IMR-90 (cell line): ENCODE data around the gene TMEM131. TPM values are rescaled to one million over a fixed set of nuclear protein-coding genes. Genes with fewer than 3 reads are reported as not detected.

Source experiments
- ATAC-seq: fragments of 200-7000 bp; cut with Tn5 transposase; 2 replicates; pipeline ENCODE4 v1.9.1; 2020; ENCODE audit warnings: low read depth, mild to moderate bottlenecking, moderate library complexity
- BruUV-seq: library from RNA; stranded (reverse); fragments of 400-500 nt; replicated peaks from 2 replicates; lab custom pipeline; 2021; lab: Mats Ljungman, UMichigan
- CTCF ChIA-PET: fragments of 300-600 bp; formaldehyde crosslinking; extraction: SDS; loops from one replicate; lab custom pipeline; 2021; ENCODE audit warnings: antibody characterized with exemption; lab: Yijun Ruan, JAX
- POLR2A ChIA-PET: fragments of 300-600 bp; sonication (Branson Sonifier 250); formaldehyde crosslinking; loops from one replicate; lab custom pipeline; 2022; ENCODE audit warnings: antibody characterized with exemption; ENCODE audit not compliant: unreplicated experiment; lab: Charles Lee
- DNase-seq: peaks from one replicate; pipeline ENCODE4 v3.0.0; 2013
- H2AFZ ChIP-seq: replicated peaks from 2 replicates; pipeline ENCODE3; 2013; ENCODE audit warnings: low read length, mild to moderate bottlenecking; ENCODE audit not compliant: poor library complexity
- H2AK5ac ChIP-seq: 2 replicates; pipeline ENCODE4 v1.6.1; 2013; ENCODE audit warnings: low read depth, low read length, inconsistent platforms
- H2AK9ac ChIP-seq: replicated peaks from 2 replicates; pipeline ENCODE3; 2013; ENCODE audit warnings: mild to moderate bottlenecking, low read depth, low read length, moderate library complexity; ENCODE audit not compliant: poor library complexity
- H2BK120ac ChIP-seq: 2 replicates; pipeline ENCODE4 v1.6.1; 2013; ENCODE audit warnings: low read depth, low read length, inconsistent platforms
- H2BK15ac ChIP-seq: 3 replicates; pipeline ENCODE4 v1.6.1; 2013; ENCODE audit warnings: low read depth, low read length, inconsistent platforms
- H2BK20ac ChIP-seq: 2 replicates; pipeline ENCODE4 v1.6.1; 2013; ENCODE audit warnings: low read depth, mild to moderate bottlenecking, inconsistent platforms, low read length, moderate library complexity
- H2BK5ac ChIP-seq: 2 replicates; pipeline ENCODE4 v1.6.1; 2013; ENCODE audit warnings: mild to moderate bottlenecking, low read depth, low read length, inconsistent platforms; ENCODE audit not compliant: poor library complexity, severe bottlenecking
- H3K14ac ChIP-seq: replicated peaks from 2 replicates; pipeline ENCODE4 v1.6.1; 2013; ENCODE audit warnings: low read depth, low read length, inconsistent platforms
- H3K18ac ChIP-seq: 2 replicates; pipeline ENCODE4 v1.6.1; 2013; ENCODE audit warnings: low read depth, low read length, control low read depth
- H3K23ac ChIP-seq: 2 replicates; pipeline ENCODE4 v1.6.1; 2013; ENCODE audit warnings: low read depth, low read length, inconsistent platforms
- H3K27ac ChIP-seq: 2 replicates; pipeline ENCODE4 v1.5.1; 2013; ENCODE audit warnings: mild to moderate bottlenecking, control low read depth, low read length; ENCODE audit not compliant: insufficient read depth
- H3K27me3 ChIP-seq: 2 replicates; pipeline ENCODE4 v1.6.1; 2013; ENCODE audit warnings: low read length; ENCODE audit not compliant: control insufficient read depth, insufficient read depth
- H3K36me3 ChIP-seq: 2 replicates; pipeline ENCODE4 v1.6.1; 2013; ENCODE audit warnings: low read length, mixed read lengths; ENCODE audit not compliant: control insufficient read depth, insufficient read depth
- H3K4ac ChIP-seq: 2 replicates; pipeline ENCODE4 v1.6.1; 2013; ENCODE audit warnings: low read depth, low read length, inconsistent platforms
- H3K4me1 ChIP-seq: 2 replicates; pipeline ENCODE4 v1.6.1; 2013; ENCODE audit warnings: low read length, mixed read lengths; ENCODE audit not compliant: control insufficient read depth, insufficient read depth
- H3K4me2 ChIP-seq: 2 replicates; pipeline ENCODE4 v1.6.1; 2013; ENCODE audit warnings: low read depth, mild to moderate bottlenecking, control low read depth, low read length, moderate library complexity
- H3K4me3 ChIP-seq: 2 replicates; pipeline ENCODE4 v1.5.1; 2013; ENCODE audit warnings: low read depth, mild to moderate bottlenecking, control low read depth, low read length, moderate library complexity; ENCODE audit not compliant: insufficient read depth
- H3K56ac ChIP-seq: 2 replicates; pipeline ENCODE4 v1.6.1; 2013; ENCODE audit warnings: low read length, inconsistent platforms; ENCODE audit not compliant: insufficient read depth; ENCODE audit errors: extremely low read depth
- H3K79me1 ChIP-seq, 2 experiments: 2 replicates each; pipeline ENCODE4 v1.6.1; 2013; ENCODE audit warnings: low read length in 2 of 2, inconsistent platforms in 1 of 2, low read depth in 1 of 2
- H3K9ac ChIP-seq: 2 replicates; pipeline ENCODE4 v1.6.1; 2013; ENCODE audit warnings: low read depth, low read length, control low read depth
- H3K9me1 ChIP-seq: 2 replicates; pipeline ENCODE4 v1.6.1; 2013; ENCODE audit warnings: low read length, inconsistent platforms; ENCODE audit not compliant: insufficient read depth
- H3K9me3 ChIP-seq: 2 replicates; pipeline ENCODE4 v1.6.1; 2013; ENCODE audit warnings: low read length; ENCODE audit not compliant: control insufficient read depth, insufficient read depth
- H4K20me1 ChIP-seq: 2 replicates; pipeline ENCODE4 v1.6.1; 2013; ENCODE audit warnings: low read length, inconsistent platforms; ENCODE audit not compliant: insufficient read depth
- H4K5ac ChIP-seq: 2 replicates; pipeline ENCODE4 v1.6.1; 2013; ENCODE audit warnings: mild to moderate bottlenecking, low read depth, low read length, control low read depth
- H4K8ac ChIP-seq, 2 experiments: 2 replicates each; pipeline ENCODE4 v1.6.1; 2013; ENCODE audit warnings: low read depth in 2 of 2, low read length in 2 of 2, control low read depth in 1 of 2, inconsistent platforms in 1 of 2
- H4K91ac ChIP-seq: 2 replicates; pipeline ENCODE4 v1.6.1; 2013; ENCODE audit warnings: low read depth, low read length, inconsistent platforms; ENCODE audit not compliant: insufficient read depth
- FOS ChIP-seq: fragments of 150-350 bp; IDR thresholded peaks from 2 replicates; pipeline ENCODE4 v1.6.1; 2016; ENCODE audit warnings: low read depth, low read length
- MXI1 ChIP-seq: IDR thresholded peaks from 2 replicates; pipeline ENCODE4 v1.6.1; 2012; ENCODE audit warnings: low read depth, mild to moderate bottlenecking, low read length, moderate library complexity, borderline replicate concordance
- POLR2A ChIP-seq: IDR thresholded peaks from 2 replicates; pipeline ENCODE4 v1.6.1; 2012; ENCODE audit warnings: mild to moderate bottlenecking, low read depth, low read length
- RCOR1 ChIP-seq: IDR thresholded peaks from 2 replicates; pipeline ENCODE4 v1.6.1; 2012; ENCODE audit warnings: mild to moderate bottlenecking, low read length, improper control_type of control experiment; ENCODE audit not compliant: insufficient replicate concordance
- RFX5 ChIP-seq: IDR thresholded peaks from 2 replicates; pipeline ENCODE4 v1.8.0; 2012; ENCODE audit warnings: low read depth, mild to moderate bottlenecking, low read length, moderate library complexity
- SMC3 ChIP-seq: fragments of 150-350 bp; IDR thresholded peaks from 2 replicates; pipeline ENCODE4 v1.6.1; 2016; ENCODE audit warnings: low read depth, mild to moderate bottlenecking, antibody characterized with exemption, low read length, moderate library complexity
- dilution Hi-C: fragments of 300-500 bp; cut with HindIII; formaldehyde crosslinking; loops from one replicate; pipeline ENCODE4 v1.14.3; 2018; ENCODE audit warnings: low sequenced_read_pairs; ENCODE audit not compliant: unreplicated experiment
- in situ Hi-C: fragments of 300-500 bp; cut with MboI; formaldehyde crosslinking; loops from 3 replicates; pipeline ENCODE4 v1.14.3; 2019; ENCODE audit warnings: low sequenced_read_pairs, inconsistent platforms, mixed read lengths
- intact Hi-C: fragments of 100-400 bp; cut with micrococcal nuclease; formaldehyde crosslinking; loops from 2 replicates; pipeline ENCODE4 v1.10.0; 2022
- polyA plus RNA-seq, 3 experiments: library from polyadenylated mRNA; depleted of rRNA; stranded (reverse); fragments of >200 nt; gene quantifications; 2 replicates each; pipeline ENCODE4 v1.2.3, GENCODE V29; 2012; ENCODE audit warnings: low replicate concordance in 1 of 3
- total RNA-seq: library from RNA; depleted of rRNA; stranded (reverse); fragments of >200 nt; gene quantifications from 2 replicates; pipeline ENCODE4 v1.2.3, GENCODE V29; 2012

Gene TMEM131
- total and polyA plus RNA-seq, 2 of the 4 experiments (the other 2 are of a cell fraction) = 13.3 to 14.0 TPM

DNA sequence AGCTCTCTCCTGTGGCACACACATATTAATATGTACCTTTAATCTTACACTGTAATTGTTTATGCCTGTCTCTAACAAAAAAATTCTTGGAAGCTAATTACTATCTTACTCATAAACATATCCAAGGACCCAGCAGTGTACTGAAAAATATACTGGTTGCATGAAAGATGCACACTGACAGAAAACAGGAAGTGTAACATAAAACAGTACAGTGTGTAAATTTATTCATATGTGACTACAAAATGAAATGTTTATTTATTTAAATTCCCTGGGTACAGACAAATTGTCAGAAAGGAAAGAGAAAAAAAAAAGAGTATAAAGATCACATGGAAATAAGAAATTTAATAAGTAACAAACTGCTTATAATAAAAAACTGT, 28.5 kb downstream of the TMEM131 start:
- Histone ChIP-seq H3K79me1 (peaks cover 36 to 79% of the 10 kb centered on the region in 2 experiments), H2BK15ac (no peak overlapping the region), H4K91ac (no peak overlapping the region), H3K27ac (no peak overlapping the region), H4K20me1 (peaks cover 53% of the 10 kb centered on the region), H4K8ac (no peak overlapping the region), H3K9me1 (peaks cover 14% of the 10 kb centered on the region), H3K4me2 (no peak overlapping the region), H3K4me3 (no peak overlapping the region), H3K4ac (no peak overlapping the region), H3K9ac (no peak overlapping the region), H3K56ac (no peak overlapping the region), H2BK20ac (no peak overlapping the region), H3K4me1 (peaks cover 8% of the 10 kb centered on the region), H2BK5ac (no peak overlapping the region), H3K36me3 (no peaks in the 10 kb centered on the region), H4K5ac (no peak overlapping the region), H3K27me3 (no peaks in the 10 kb centered on the region), H2BK120ac (no peak overlapping the region), H2AFZ (no peak overlapping the region), H3K9me3 (no peaks in the 10 kb centered on the region), H2AK5ac (no peak overlapping the region), H3K23ac (no peak overlapping the region), H3K14ac (no peak overlapping the region), H3K18ac (no peak overlapping the region), H2AK9ac (no peak overlapping the region)
- intact Hi-C loops = no loop called here
- dilution Hi-C loops = no loop called here
- TF ChIP-seq POLR2A (no peak), SMC3 (no peak), FOS (no peak), MXI1 (no peak), RCOR1 (no peak), RFX5 (no peak)
- CTCF ChIA-PET = interaction anchor here (0.6 kb wide), 1 partner anchor 16 kb away, joined by 3 read pairs; no protein-coding TSS in a partner anchor
- in situ Hi-C loops = no loop called here
- ATAC-seq = no peak
- no TSS peak for BruUV-seq
- POLR2A ChIA-PET = no interaction called here
- DNase-seq = no peak
